ENCODE data around the gene P4HA1. TPM values are rescaled to one million over a fixed set of nuclear protein-coding genes. Genes with fewer than 3 reads are reported as not detected.

The P4HA1 gene
- total RNA-seq, 1 experiment from 2014 or later = 46.5 TPM

GRCh38 chr10:73060173-73060572, 36.5 kb downstream of the P4HA1 start:
- intact Hi-C loops (cut with micrococcal nuclease; ENCODE audit: unreplicated experiment) = loop anchor here (2.0 to 10.0 kb wide), 3 partner anchors 145 to 695 kb away; no protein-coding TSS in a partner anchor
- BruUV-seq (replicated peaks) = no TSS peak
- Mint-ChIP-seq H3K9me3 (ENCODE audit: unreplicated experiment) (no peaks in the 10 kb centered on the region), H3K27ac (ENCODE audit: unreplicated experiment) (no peak overlapping the region), H3K27me3 (ENCODE audit: insufficient read depth, unreplicated experiment) (no peaks in the 10 kb centered on the region), H3K36me3 (ENCODE audit: insufficient read depth, unreplicated experiment) (peaks cover 30% of the 10 kb centered on the region), H3K4me3 (ENCODE audit: unreplicated experiment) (no peak overlapping the region), H3K4me1 (ENCODE audit: low read depth, unreplicated experiment) (no peaks in the 10 kb centered on the region)
- no peaks in the 10 kb centered on the region for H3K4me1 ChIP-seq
- DNase-seq = no peak
- POLR2A ChIA-PET = no interaction called here
- H3K27me3 ChIP-seq (replicated peaks; ENCODE audit: control insufficient read depth, insufficient read depth, low read length) = no peaks in the 10 kb centered on the region
- CTCF ChIA-PET = no interaction called here
- no peak for TF ChIP-seq CTCF (IDR thresholded peaks at IDR 0.05; ENCODE audit: insufficient read depth in 1 of 2, low read depth in 1 of 2, low read length in 1 of 2, severe bottlenecking in 1 of 2, unreplicated experiment in 1 of 2)
- peaks cover 4% of the 10 kb centered on the region; the same call in 1 of the 2 replicates for H3K36me3 ChIP-seq (ENCODE audit: control insufficient read depth, insufficient read depth, low read length)
- H3K9me3 ChIP-seq = no peaks in the 10 kb centered on the region
- no peak overlapping the region for H3K4me3 ChIP-seq (ENCODE audit: low read depth, low read length)

GRCh38 chr10:73058057-73058591, 38.5 kb downstream of the P4HA1 start:
- no peak for DNase-seq
- BruUV-seq (replicated peaks) = no TSS peak
- H3K9me3 Mint-ChIP-seq (ENCODE audit: unreplicated experiment) = no peaks in the 10 kb centered on the region
- CTCF ChIA-PET = interaction anchor here (0.6 kb wide), 1 partner anchor 33 kb away, joined by 3 read pairs; no protein-coding TSS in a partner anchor
- Histone ChIP-seq H3K4me1 (no peaks in the 10 kb centered on the region), H3K27me3 (replicated peaks; ENCODE audit: control insufficient read depth, insufficient read depth, low read length) (no peaks in the 10 kb centered on the region), H3K9me3 (no peaks in the 10 kb centered on the region), H3K36me3 (ENCODE audit: control insufficient read depth, insufficient read depth, low read length) (peaks cover 6% of the 10 kb centered on the region), H3K4me3 (ENCODE audit: low read depth, low read length) (no peak overlapping the region)
- peaks cover 30% of the 10 kb centered on the region for H3K36me3 Mint-ChIP-seq (ENCODE audit: insufficient read depth, unreplicated experiment)
- no peaks in the 10 kb centered on the region for H3K27me3 Mint-ChIP-seq (ENCODE audit: insufficient read depth, unreplicated experiment)
- H3K27ac Mint-ChIP-seq (ENCODE audit: unreplicated experiment) = no peak overlapping the region
- no peak for TF ChIP-seq CTCF (IDR thresholded peaks at IDR 0.05; ENCODE audit: insufficient read depth in 1 of 2, low read depth in 1 of 2, low read length in 1 of 2, severe bottlenecking in 1 of 2, unreplicated experiment in 1 of 2)
- H3K4me1 Mint-ChIP-seq (ENCODE audit: low read depth, unreplicated experiment) = no peaks in the 10 kb centered on the region
- no peak overlapping the region for H3K4me3 Mint-ChIP-seq (ENCODE audit: unreplicated experiment)
- POLR2A ChIA-PET = no interaction called here
- intact Hi-C loops (cut with micrococcal nuclease; ENCODE audit: unreplicated experiment) = no loop called here

- no peak for TF ChIP-seq CTCF (IDR thresholded peaks at IDR 0.05; ENCODE audit: insufficient read depth in 1 of 2, low read depth in 1 of 2, low read length in 1 of 2, severe bottlenecking in 1 of 2, unreplicated experiment in 1 of 2)
- Mint-ChIP-seq H3K27me3 (ENCODE audit: insufficient read depth, unreplicated experiment) (no peaks in the 10 kb centered on the region), H3K9me3 (ENCODE audit: unreplicated experiment) (no peaks in the 10 kb centered on the region), H3K36me3 (ENCODE audit: insufficient read depth, unreplicated experiment) (peaks cover 40% of the 10 kb centered on the region), H3K27ac (ENCODE audit: unreplicated experiment) (no peak overlapping the region), H3K4me3 (ENCODE audit: unreplicated experiment) (no peak overlapping the region), H3K4me1 (ENCODE audit: low read depth, unreplicated experiment) (no peaks in the 10 kb centered on the region)
- Histone ChIP-seq H3K4me1 (no peaks in the 10 kb centered on the region), H3K4me3 (ENCODE audit: low read depth, low read length) (no peak overlapping the region), H3K9me3 (no peaks in the 10 kb centered on the region), H3K27me3 (replicated peaks; ENCODE audit: control insufficient read depth, insufficient read depth, low read length) (no peaks in the 10 kb centered on the region), H3K36me3 (ENCODE audit: control insufficient read depth, insufficient read depth, low read length) (peaks cover 4% of the 10 kb centered on the region)
- intact Hi-C loops (cut with micrococcal nuclease; ENCODE audit: unreplicated experiment) = no loop called here
- ChIA-PET CTCF (no interaction called here), POLR2A (no interaction called here)
- BruUV-seq (replicated peaks) = no TSS peak
- no peak for DNase-seq
Measured at GRCh38 chr10:73054286-73054685, 42.4 kb downstream of the P4HA1 start.

Data from Caco-2 (cell line).